H9 (cell line): Measurements from ENCODE around the gene GUCY2D. TPM values are rescaled to one million over a fixed set of nuclear protein-coding genes. Genes with fewer than 3 reads are reported as not detected.

Experiments
- DNase-seq: peaks from one replicate; pipeline ENCODE4 v3.0.0-alpha.2; 2017
- H2AFZ ChIP-seq: one replicate; pipeline ENCODE4 v1.6.1; 2013; ENCODE audit warnings: mild to moderate bottlenecking, low read length, control low read depth, moderate library complexity
- H2AK5ac ChIP-seq: 2 replicates; pipeline ENCODE4 v1.6.1; 2013; ENCODE audit warnings: low read length, control low read depth, mixed read lengths; ENCODE audit not compliant: insufficient read length
- H2BK120ac ChIP-seq: one replicate; pipeline ENCODE4 v1.6.1; 2013; ENCODE audit warnings: low read depth, mild to moderate bottlenecking, low read length, control low read depth, inconsistent platforms; ENCODE audit not compliant: poor library complexity, severe bottlenecking
- H2BK12ac ChIP-seq: 2 replicates; pipeline ENCODE4 v1.6.1; 2013; ENCODE audit warnings: low read length, control low read depth, mixed read lengths, low read depth; ENCODE audit not compliant: insufficient read length
- H2BK15ac ChIP-seq: 2 replicates; pipeline ENCODE4 v1.6.1; 2013; ENCODE audit warnings: low read depth, low read length, control low read depth
- H2BK20ac ChIP-seq: one replicate; pipeline ENCODE4 v1.6.1; 2013; ENCODE audit warnings: low read depth, mild to moderate bottlenecking, low read length, control low read depth, inconsistent platforms; ENCODE audit not compliant: poor library complexity, severe bottlenecking
- H2BK5ac ChIP-seq: 2 replicates; pipeline ENCODE4 v1.6.1; 2013; ENCODE audit warnings: low read length, control low read depth, mixed read lengths; ENCODE audit not compliant: insufficient read length
- H3K14ac ChIP-seq: 2 replicates; pipeline ENCODE4 v1.6.1; 2013; ENCODE audit warnings: low read length, control low read depth; ENCODE audit not compliant: insufficient read depth
- H3K18ac ChIP-seq: 2 replicates; pipeline ENCODE4 v1.6.1; 2013; ENCODE audit warnings: low read depth, mild to moderate bottlenecking, mixed read lengths, low read length, control low read depth; ENCODE audit not compliant: insufficient read length
- H3K23ac ChIP-seq: 2 replicates; pipeline ENCODE4 v1.6.1; 2013; ENCODE audit warnings: low read length, control low read depth, mixed read lengths, low read depth; ENCODE audit not compliant: insufficient read length
- H3K23me2 ChIP-seq: 2 replicates; pipeline ENCODE4 v1.6.1; 2013; ENCODE audit warnings: low read depth, mild to moderate bottlenecking, mixed read lengths, low read length, control low read depth; ENCODE audit not compliant: insufficient read length, poor library complexity, severe bottlenecking
- H3K27ac ChIP-seq: 2 replicates; pipeline ENCODE4 v1.5.1; 2013; ENCODE audit warnings: low read length, control low read depth, mixed read lengths, low read depth; ENCODE audit not compliant: insufficient read length
- H3K27me3 ChIP-seq: 2 replicates; pipeline ENCODE4 v1.6.1; 2013; ENCODE audit warnings: low read length, control low read depth, inconsistent platforms; ENCODE audit not compliant: insufficient read depth
- H3K4ac ChIP-seq: 2 replicates; pipeline ENCODE4 v1.6.1; 2013; ENCODE audit warnings: low read depth, mild to moderate bottlenecking, control low read depth, inconsistent platforms, low read length, moderate library complexity
- H3K4me1 ChIP-seq: 2 replicates; pipeline ENCODE4 v1.6.1; 2013; ENCODE audit warnings: low read length, control low read depth, inconsistent platforms; ENCODE audit not compliant: insufficient read depth
- H3K4me2 ChIP-seq: 2 replicates; pipeline ENCODE4 v1.6.1; 2013; ENCODE audit warnings: low read length, control low read depth, mixed read lengths; ENCODE audit not compliant: insufficient read length, insufficient read depth
- H3K56ac ChIP-seq: 2 replicates; pipeline ENCODE4 v1.6.1; 2013; ENCODE audit warnings: low read depth, mild to moderate bottlenecking, mixed read lengths, low read length, control low read depth; ENCODE audit not compliant: insufficient read length
- H3K79me1 ChIP-seq: 2 replicates; pipeline ENCODE4 v1.6.1; 2013; ENCODE audit warnings: low read depth, mild to moderate bottlenecking, moderate library complexity, low read length, control low read depth, inconsistent platforms; ENCODE audit not compliant: insufficient read depth, poor library complexity, severe bottlenecking
- H3K79me2 ChIP-seq: 2 replicates; pipeline ENCODE4 v1.6.1; 2013; ENCODE audit warnings: low read length, control low read depth, inconsistent platforms; ENCODE audit not compliant: insufficient read depth
- H3K9ac ChIP-seq: 2 replicates; pipeline ENCODE4 v1.6.1; 2013; ENCODE audit warnings: low read length, control low read depth, mixed read lengths; ENCODE audit not compliant: insufficient read length; ENCODE audit errors: extremely low read depth
- H3K9me3 ChIP-seq: one replicate; pipeline ENCODE4 v1.6.1; 2013; ENCODE audit warnings: low read depth, low read length, inconsistent platforms; ENCODE audit not compliant: control insufficient read depth
- H3T11ph ChIP-seq: one replicate; pipeline ENCODE4 v1.6.1; 2013; ENCODE audit warnings: mild to moderate bottlenecking, low read length, control low read depth, inconsistent platforms
- H4K20me1 ChIP-seq: one replicate; pipeline ENCODE4 v1.6.1; 2013; ENCODE audit not compliant: control insufficient read depth, insufficient read length, insufficient read depth
- H4K5ac ChIP-seq: 2 replicates; pipeline ENCODE4 v1.6.1; 2013; ENCODE audit warnings: low read depth, mild to moderate bottlenecking, mixed read lengths, low read length, control low read depth; ENCODE audit not compliant: insufficient read length
- H4K8ac ChIP-seq: replicated peaks from 2 replicates; pipeline ENCODE4 v1.6.1; 2013; ENCODE audit warnings: low read length, control low read depth, mixed read lengths, low read depth; ENCODE audit not compliant: insufficient read length
- H4K91ac ChIP-seq: 2 replicates; pipeline ENCODE4 v1.6.1; 2013; ENCODE audit warnings: low read depth, mild to moderate bottlenecking, moderate library complexity, mixed read lengths, low read length, control low read depth; ENCODE audit not compliant: insufficient read length
- H3K27ac Mint-ChIP-seq, 3 experiments: 2 replicates in 2 of 3; 3 replicates in 1 of 3; pipeline ENCODE4 v1.8.0; 2020 to 2021; ENCODE audit warnings: mixed read lengths in 3 of 3, mild to moderate bottlenecking in 1 of 3, moderate library complexity in 1 of 3
- H3K27me3 Mint-ChIP-seq: 2 replicates; pipeline ENCODE4 v1.8.0; 2021; ENCODE audit warnings: low read depth, mild to moderate bottlenecking, moderate library complexity, mixed read lengths
- H3K36me3 Mint-ChIP-seq, 3 experiments: 2 replicates in 2 of 3; 3 replicates in 1 of 3; pipeline ENCODE4 v1.8.0; 2020 to 2021; ENCODE audit warnings: low read depth in 3 of 3, mixed read lengths in 3 of 3; ENCODE audit not compliant: insufficient read depth in 1 of 3
- H3K4me1 Mint-ChIP-seq, 2 experiments: 2 replicates each; pipeline ENCODE4 v1.8.0; 2020; ENCODE audit warnings: mixed read lengths in 2 of 2
- H3K4me3 Mint-ChIP-seq, 2 experiments: 2 replicates in 1 of 2; 3 replicates in 1 of 2; pipeline ENCODE4 v1.8.0; 2020 to 2021; ENCODE audit warnings: mild to moderate bottlenecking in 2 of 2, mixed read lengths in 2 of 2, moderate library complexity in 1 of 2
- H3K9me3 Mint-ChIP-seq, 2 experiments: 2 replicates in 1 of 2; 3 replicates in 1 of 2; pipeline ENCODE4 v1.8.0; 2020; ENCODE audit warnings: mild to moderate bottlenecking in 2 of 2, mixed read lengths in 2 of 2, moderate library complexity in 1 of 2
- CTCF ChIP-seq: fragments of 200-600 bp; sonication (generic); conservative IDR thresholded peaks from 3 replicates; pipeline ENCODE4 v1.8.0; 2021; ENCODE audit warnings: antibody characterized with exemption, mild to moderate bottlenecking
- WGBS: extraction: QIAGEN DNeasy Blood & Tissue Kit; methylation state at CpG from one replicate; pipeline ENCODE4 v1.1.7; 2013; ENCODE audit warnings: missing lambda C conversion rate, low lambda C conversion rate, mixed read lengths; ENCODE audit not compliant: insufficient read length; ENCODE audit errors: extremely low coverage; 5-methylcytosine and 5-hydroxymethylcytosine counted together
- total RNA-seq: library from RNA; stranded (reverse); gene quantifications from 2 replicates; pipeline ENCODE4 v1.2.1, GENCODE V29; 2021

GUCY2D gene
- total RNA-seq, 1 experiment from 2014 or later = 0.15 TPM

GRCh38 chr17:8007836-8008235 is 5.4 kb downstream of the GUCY2D start:
- H3K27me3 Mint-ChIP-seq = peaks cover 24% of the 10 kb centered on the region
- Histone ChIP-seq H3K4me1 (no peaks in the 10 kb centered on the region; the same call in 1 of the 2 replicates), H3K4me2 (no peak overlapping the region), H3K14ac (no peak overlapping the region), H2AK5ac (no peak overlapping the region), H2AFZ (no peak overlapping the region), H3T11ph (no peak overlapping the region), H3K79me2 (no peaks in the 10 kb centered on the region), H3K4ac (no peak overlapping the region), H3K56ac (no peak overlapping the region), H3K9me3 (no peaks in the 10 kb centered on the region), H4K8ac (no peak overlapping the region), H2BK5ac (no peak overlapping the region), H2BK120ac (no peak overlapping the region), H2BK12ac (no peak overlapping the region), H4K5ac (no peak overlapping the region), H2BK20ac (no peak overlapping the region), H3K18ac (no peak overlapping the region), H2BK15ac (no peak overlapping the region), H3K27ac (no peak overlapping the region), H3K27me3 (peaks cover 3% of the 10 kb centered on the region; the same call in 1 of the 2 replicates), H4K91ac (no peak overlapping the region), H3K79me1 (no peaks in the 10 kb centered on the region), H3K23me2 (no peaks in the 10 kb centered on the region), H3K23ac (no peak overlapping the region), H4K20me1 (no peaks in the 10 kb centered on the region), H3K9ac (no peak overlapping the region)
- no peaks in the 10 kb centered on the region for H3K9me3 Mint-ChIP-seq
- no peak for TF ChIP-seq CTCF
- WGBS = no CpG with 5 or more reads among the region's 5 CpGs
- H3K4me3 Mint-ChIP-seq = no peak overlapping the region
- H3K36me3 Mint-ChIP-seq = no peaks in the 10 kb centered on the region
- DNase-seq = no peak
- H3K4me1 Mint-ChIP-seq = peaks cover 12% of the 10 kb centered on the region in 2 experiments
- H3K27ac Mint-ChIP-seq = no peak overlapping the region
